Mammary epithelial cell (primary cell): ENCODE measurements around the gene PCSK6.
"Not testable (repeated sequence)": the region's sequence is repeated elsewhere in the genome, so short reads cannot be mapped to it uniquely, and the experiment has no call there.

Experiments
- EZH2 ChIP-seq: IDR thresholded peaks from 2 replicates; pipeline ENCODE4 v1.6.1; 2012; ENCODE audit warnings: low read length, inconsistent platforms, borderline replicate concordance
- TF ChIP-seq, protein P1 (sequence below), 2 donors: IDR thresholded peaks in 1 of 2; conservative IDR thresholded peaks in 1 of 2; 2 replicates each; pipeline ENCODE4 v1.5.1; 2011 to 2012; ENCODE audit warnings: inconsistent platforms in 2 of 2, low read length in 2 of 2, mild to moderate bottlenecking in 2 of 2, control low read depth in 1 of 2, low read depth in 1 of 2; ENCODE audit not compliant: insufficient read depth in 1 of 2; ENCODE audit errors: extremely low read depth in 1 of 2

DNA sequence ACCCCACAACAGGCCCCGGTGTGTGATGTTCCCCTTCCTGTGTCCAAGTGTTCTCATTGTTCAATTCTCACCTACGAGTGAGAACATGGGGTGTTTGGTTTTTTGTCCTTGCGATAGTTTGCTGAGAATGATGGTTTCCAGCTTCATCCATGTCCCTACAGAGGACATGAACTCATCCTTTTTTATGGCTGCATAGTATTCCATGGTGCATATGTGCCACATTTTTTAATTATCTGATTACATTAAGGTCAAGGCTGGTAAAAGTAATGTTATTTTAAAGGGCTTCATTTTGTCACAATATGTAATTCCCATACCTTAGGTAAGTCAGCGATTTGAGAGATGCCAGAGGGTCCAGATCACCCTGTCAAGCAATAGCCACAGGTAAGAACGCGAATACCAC is 202.2 kb downstream of the PCSK6 start:
- TF ChIP-seq, protein P1, sequence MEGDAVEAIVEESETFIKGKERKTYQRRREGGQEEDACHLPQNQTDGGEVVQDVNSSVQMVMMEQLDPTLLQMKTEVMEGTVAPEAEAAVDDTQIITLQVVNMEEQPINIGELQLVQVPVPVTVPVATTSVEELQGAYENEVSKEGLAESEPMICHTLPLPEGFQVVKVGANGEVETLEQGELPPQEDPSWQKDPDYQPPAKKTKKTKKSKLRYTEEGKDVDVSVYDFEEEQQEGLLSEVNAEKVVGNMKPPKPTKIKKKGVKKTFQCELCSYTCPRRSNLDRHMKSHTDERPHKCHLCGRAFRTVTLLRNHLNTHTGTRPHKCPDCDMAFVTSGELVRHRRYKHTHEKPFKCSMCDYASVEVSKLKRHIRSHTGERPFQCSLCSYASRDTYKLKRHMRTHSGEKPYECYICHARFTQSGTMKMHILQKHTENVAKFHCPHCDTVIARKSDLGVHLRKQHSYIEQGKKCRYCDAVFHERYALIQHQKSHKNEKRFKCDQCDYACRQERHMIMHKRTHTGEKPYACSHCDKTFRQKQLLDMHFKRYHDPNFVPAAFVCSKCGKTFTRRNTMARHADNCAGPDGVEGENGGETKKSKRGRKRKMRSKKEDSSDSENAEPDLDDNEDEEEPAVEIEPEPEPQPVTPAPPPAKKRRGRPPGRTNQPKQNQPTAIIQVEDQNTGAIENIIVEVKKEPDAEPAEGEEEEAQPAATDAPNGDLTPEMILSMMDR (conservative IDR thresholded peaks at IDR 0.05 in 1 of 2, IDR thresholded peaks at IDR 0.05 in 1 of 2; ENCODE audit: extremely low read depth in 1 of 2, insufficient read depth in 1 of 2, low read depth in 1 of 2, low read length in 2 of 2) = not testable (repeated sequence)
- not testable (repeated sequence) for TF ChIP-seq EZH2
